K562 (cell line): ENCODE measurements around the gene CMTM4. TPM values are rescaled to one million over a fixed set of nuclear protein-coding genes. Genes with fewer than 3 reads are reported as not detected.

ENCODE experiments used
- CBX3 ChIP-seq, 2 experiments: IDR thresholded peaks; 1 replicate in 1 of 2; 2 replicates in 1 of 2; pipeline ENCODE4 v1.6.1; 2012; ENCODE audit warnings: inconsistent platforms in 2 of 2, low read length in 2 of 2, borderline replicate concordance in 1 of 2, control low read depth in 1 of 2
- DACH1 ChIP-seq: fragments of 450-650 bp; IDR thresholded peaks from 2 replicates; pipeline ENCODE4 v1.6.1; 2018; ENCODE audit not compliant: partially characterized antibody
- DPF2 ChIP-seq: fragments of 450-650 bp; IDR thresholded peaks from 2 replicates; pipeline ENCODE4 v1.6.1; 2016
- EP400 ChIP-seq: fragments of 450-650 bp; IDR thresholded peaks from 2 replicates; pipeline ENCODE4 v1.6.1; 2017; ENCODE audit warnings: antibody characterized with exemption, mild to moderate bottlenecking, moderate library complexity
- ETV1 ChIP-seq: fragments of 450-650 bp; conservative IDR thresholded peaks from 2 replicates; pipeline ENCODE4 v1.6.1; 2016; ENCODE audit warnings: missing genetic modification characterization, control low read depth, low read depth, missing compliant biosample characterization
- GABPB1 ChIP-seq: sonication (generic); formaldehyde crosslinking; IDR thresholded peaks from 2 replicates; pipeline ENCODE4 v1.8.0; 2022; ENCODE audit warnings: mild to moderate bottlenecking, missing genetic modification reagents
- HDAC1 ChIP-seq, 2 experiments: fragments of 450-650 bp; IDR thresholded peaks; 2 replicates each; pipeline ENCODE4 v1.6.1; 2016 to 2017; ENCODE audit warnings: inconsistent platforms in 1 of 2, mild to moderate bottlenecking in 1 of 2, moderate library complexity in 1 of 2
- NFRKB ChIP-seq: fragments of 450-650 bp; IDR thresholded peaks from 2 replicates; pipeline ENCODE4 v1.6.1; 2016; ENCODE audit warnings: low read depth
- SOX6 ChIP-seq: fragments of 450-650 bp; IDR thresholded peaks from 2 replicates; pipeline ENCODE4 v1.6.1; 2014; ENCODE audit warnings: mild to moderate bottlenecking
- TAF1 ChIP-seq: IDR thresholded peaks from 2 replicates; pipeline ENCODE4 v1.6.1; 2011; ENCODE audit warnings: mild to moderate bottlenecking, low read length, moderate library complexity; ENCODE audit not compliant: insufficient read depth, control insufficient read depth, severe bottlenecking; ENCODE audit errors: extremely low read depth
- THRAP3 ChIP-seq: fragments of 450-650 bp; IDR thresholded peaks from 2 replicates; pipeline ENCODE4 v1.6.1; 2016; ENCODE audit warnings: mild to moderate bottlenecking, inconsistent platforms, borderline replicate concordance
- polyA plus RNA-seq, 8 experiments: library from polyadenylated mRNA; depleted of rRNA in 4 of 8; stranded (reverse) in 5 of 8; unstranded in 3 of 8; fragments of >200 nt; fragmentation: Nextera tagmentation in 2 of 8; fragmentation: Illumina TruSeq in 1 of 8; extraction: Ambion mirVana in 2 of 8; extraction: Trizol in 1 of 8; gene quantifications; 2 replicates each; pipeline versions ENCODE4 v1.2.1 to v1.2.3, GENCODE V29; 2011 to 2014; ENCODE audit warnings: inconsistent platforms in 1 of 8, missing spikeins in 1 of 8
- total RNA-seq, 7 experiments: library from RNA; depleted of rRNA in 6 of 7; stranded (reverse); fragments of >200 nt in 6 of 7; fragmentation: Illumina TruSeq in 2 of 7; extraction: Trizol in 2 of 7; gene quantifications; 2 replicates each; pipeline versions ENCODE4 v1.2.1 to v1.2.3, GENCODE V29; 2011 to 2021; ENCODE audit warnings: low replicate concordance in 1 of 7
- TF ChIP-seq, protein P1 (sequence below), 2 experiments: fragments of 450-650 bp; IDR thresholded peaks; 2 replicates each; pipeline ENCODE4 v1.6.1; 2016; ENCODE audit warnings: mild to moderate bottlenecking in 2 of 2, borderline replicate concordance in 1 of 2, low read depth in 1 of 2, moderate library complexity in 1 of 2
- TF ChIP-seq, protein P2 (sequence below): fragments of 450-650 bp; formaldehyde crosslinking; IDR thresholded peaks from 2 replicates; pipeline ENCODE4 v1.4.0; 2022; ENCODE audit warnings: mild to moderate bottlenecking, moderate library complexity
- TF ChIP-seq, protein P3 (sequence below), 2 experiments: IDR thresholded peaks; 2 replicates each; pipeline ENCODE4 v1.6.1; 2011; ENCODE audit warnings: borderline replicate concordance in 1 of 2, control low read depth in 1 of 2, low read depth in 1 of 2, low read length in 1 of 2, mild to moderate bottlenecking in 1 of 2, mixed read lengths in 1 of 2, moderate library complexity in 1 of 2; ENCODE audit not compliant: insufficient read depth in 1 of 2, insufficient read length in 1 of 2, poor library complexity in 1 of 2, severe bottlenecking in 1 of 2; ENCODE audit errors: extremely low read depth in 1 of 2

The CMTM4 gene
- total and polyA plus RNA-seq, 9 of the 15 experiments (the other 6 are each of a cell fraction or from before 2014, with no cell fraction given) = 2.0 to 21.3 (median 12.5) TPM

DNA sequence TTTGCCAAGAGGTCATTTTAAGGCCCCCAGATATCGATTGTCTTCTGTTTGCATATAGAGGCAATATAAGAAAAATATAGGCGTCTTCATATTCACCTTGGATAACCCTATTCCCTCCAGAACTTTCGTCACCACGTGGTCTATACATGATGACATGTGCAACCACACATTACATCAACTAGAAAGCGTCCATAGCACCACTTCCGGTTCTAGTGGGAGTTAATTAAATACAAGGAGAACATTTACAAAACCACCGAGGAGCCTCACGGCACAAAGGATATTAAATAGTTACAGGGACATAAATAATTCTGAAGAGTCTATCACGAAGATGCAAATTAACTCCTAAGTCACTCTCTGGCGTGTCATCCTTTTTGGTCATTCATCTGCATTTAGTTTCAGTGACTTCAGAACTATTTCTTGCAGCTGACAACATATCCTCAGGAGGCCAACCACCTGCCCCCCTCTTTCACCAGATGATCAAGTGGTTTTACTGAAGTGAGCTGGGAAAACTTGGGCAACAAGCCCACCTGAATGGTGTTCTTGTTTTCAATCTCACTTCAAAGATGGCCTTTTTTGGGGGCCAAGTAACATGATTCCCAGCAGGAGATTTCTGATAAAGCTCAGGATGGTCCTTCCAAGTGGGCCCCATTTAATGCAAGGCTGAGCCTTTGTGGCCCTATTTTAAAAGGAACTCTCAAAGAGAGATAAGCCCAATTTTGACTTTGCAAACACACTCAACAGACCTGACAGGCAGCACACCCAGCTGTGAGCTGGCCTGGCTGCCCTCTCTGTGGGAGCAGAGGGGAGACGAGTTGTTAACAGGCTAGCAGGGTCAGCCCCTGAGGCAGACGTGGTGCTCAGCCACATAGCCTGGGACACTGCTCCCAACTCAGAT, 76.8 kb downstream of the CMTM4 start (continued):
- TF ChIP-seq, protein P1, sequence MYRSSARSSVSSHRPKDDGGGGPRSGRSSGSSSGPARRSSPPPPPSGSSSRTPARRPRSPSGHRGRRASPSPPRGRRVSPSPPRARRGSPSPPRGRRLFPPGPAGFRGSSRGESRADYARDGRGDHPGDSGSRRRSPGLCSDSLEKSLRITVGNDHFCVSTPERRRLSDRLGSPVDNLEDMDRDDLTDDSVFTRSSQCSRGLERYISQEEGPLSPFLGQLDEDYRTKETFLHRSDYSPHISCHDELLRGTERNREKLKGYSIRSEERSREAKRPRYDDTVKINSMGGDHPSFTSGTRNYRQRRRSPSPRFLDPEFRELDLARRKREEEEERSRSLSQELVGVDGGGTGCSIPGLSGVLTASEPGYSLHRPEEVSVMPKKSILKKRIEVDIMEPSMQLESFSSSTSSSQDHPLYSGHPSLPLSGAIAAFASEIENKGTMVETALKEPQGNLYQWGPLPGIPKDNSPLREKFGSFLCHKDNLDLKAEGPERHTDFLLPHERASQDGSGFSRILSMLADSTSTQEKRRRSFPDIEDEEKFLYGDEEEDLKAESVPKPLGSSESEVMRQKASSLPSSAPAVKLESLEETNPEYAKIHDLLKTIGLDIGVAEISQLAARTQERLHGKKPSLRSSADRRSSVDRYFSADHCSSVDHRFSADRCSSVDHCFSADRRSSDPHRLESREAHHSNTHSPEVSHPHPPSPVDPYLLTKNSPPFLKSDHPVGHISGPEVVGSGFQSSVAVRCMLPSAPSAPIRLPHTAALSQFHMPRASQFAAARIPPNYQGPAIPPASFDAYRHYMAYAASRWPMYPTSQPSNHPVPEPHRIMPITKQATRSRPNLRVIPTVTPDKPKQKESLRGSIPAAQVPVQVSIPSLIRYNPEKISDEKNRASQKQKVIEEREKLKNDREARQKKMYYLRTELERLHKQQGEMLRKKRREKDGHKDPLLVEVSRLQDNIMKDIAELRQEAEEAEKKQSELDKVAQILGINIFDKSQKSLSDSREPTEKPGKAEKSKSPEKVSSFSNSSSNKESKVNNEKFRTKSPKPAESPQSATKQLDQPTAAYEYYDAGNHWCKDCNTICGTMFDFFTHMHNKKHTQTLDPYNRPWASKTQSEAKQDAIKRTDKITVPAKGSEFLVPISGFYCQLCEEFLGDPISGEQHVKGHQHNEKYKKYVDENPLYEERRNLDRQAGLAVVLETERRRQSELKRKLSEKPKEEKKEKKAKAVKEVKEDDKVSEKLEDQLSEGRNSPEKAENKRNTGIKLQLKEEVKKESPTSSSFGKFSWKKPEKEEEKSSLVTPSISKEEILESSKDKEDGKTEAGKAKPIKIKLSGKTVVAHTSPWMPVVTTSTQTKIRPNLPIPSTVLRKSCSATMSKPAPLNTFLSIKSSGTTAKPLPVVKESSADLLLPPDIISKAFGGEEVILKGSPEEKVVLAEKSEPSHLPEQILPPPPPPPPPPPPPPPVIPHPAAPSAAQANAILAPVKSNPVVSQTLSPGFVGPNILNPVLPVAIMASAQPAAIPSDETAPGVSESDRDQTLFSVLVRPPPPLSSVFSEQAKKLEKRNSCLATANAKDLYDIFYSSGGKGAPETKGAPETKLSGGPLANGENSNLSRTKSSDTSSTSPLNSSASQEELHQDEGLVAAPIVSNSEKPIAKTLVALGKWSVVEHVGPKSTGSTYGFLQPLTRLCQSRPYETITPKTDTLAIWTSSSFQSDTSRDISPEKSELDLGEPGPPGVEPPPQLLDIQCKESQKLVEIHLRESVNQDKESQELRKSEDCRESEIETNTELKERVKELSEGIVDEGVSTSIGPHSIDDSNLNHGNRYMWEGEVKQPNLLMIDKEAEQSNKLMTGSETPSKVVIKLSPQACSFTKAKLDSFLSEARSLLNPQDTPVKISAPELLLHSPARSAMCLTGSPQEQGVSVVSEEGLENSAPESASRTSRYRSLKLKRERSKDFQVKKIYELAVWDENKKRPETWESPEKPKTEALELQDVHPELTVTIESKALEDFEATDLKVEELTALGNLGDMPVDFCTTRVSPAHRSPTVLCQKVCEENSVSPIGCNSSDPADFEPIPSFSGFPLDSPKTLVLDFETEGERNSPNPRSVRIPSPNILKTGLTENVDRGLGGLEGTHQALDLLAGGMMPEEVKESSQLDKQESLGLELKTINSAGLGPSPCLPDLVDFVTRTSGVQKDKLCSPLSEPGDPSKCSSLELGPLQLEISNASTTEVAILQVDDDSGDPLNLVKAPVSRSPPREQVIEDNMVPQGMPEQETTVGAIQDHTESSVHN (IDR thresholded peaks at IDR 0.05; ENCODE audit: borderline replicate concordance in 1 of 2, low read depth in 1 of 2) = peak in 1 of 2 experiments; percentile 38; a peak in 1 of 4 replicates
- TF ChIP-seq HDAC1 (IDR thresholded peaks at IDR 0.05) (peak in 1 of 2 experiments; percentile 40; a peak in 1 of 4 replicates), THRAP3 (no peak), TAF1 (no peak), DPF2 (peak; percentile 51; the same call in 1 of the 2 replicates), SOX6 (no peak), GABPB1 (CRISPR knock-in tag) (peak; percentile 40; the same call in 1 of the 2 replicates), NFRKB (0 out of 2 replicates have a peak, but pooled peaks have one; percentile 14), EP400 (peak; percentile 75), ETV1 (tag) (peak; percentile 72), CBX3 (IDR thresholded peaks at IDR 0.05; ENCODE audit: borderline replicate concordance in 1 of 2, low read length in 2 of 2) (0 out of 3 replicates have a peak, but pooled peaks of 1 of the 2 experiments have one; percentile 11), DACH1 (peak; percentile 10)
- TF ChIP-seq, protein P2, sequence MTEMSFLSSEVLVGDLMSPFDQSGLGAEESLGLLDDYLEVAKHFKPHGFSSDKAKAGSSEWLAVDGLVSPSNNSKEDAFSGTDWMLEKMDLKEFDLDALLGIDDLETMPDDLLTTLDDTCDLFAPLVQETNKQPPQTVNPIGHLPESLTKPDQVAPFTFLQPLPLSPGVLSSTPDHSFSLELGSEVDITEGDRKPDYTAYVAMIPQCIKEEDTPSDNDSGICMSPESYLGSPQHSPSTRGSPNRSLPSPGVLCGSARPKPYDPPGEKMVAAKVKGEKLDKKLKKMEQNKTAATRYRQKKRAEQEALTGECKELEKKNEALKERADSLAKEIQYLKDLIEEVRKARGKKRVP = peak; percentile 80
- TF ChIP-seq, protein P3, sequence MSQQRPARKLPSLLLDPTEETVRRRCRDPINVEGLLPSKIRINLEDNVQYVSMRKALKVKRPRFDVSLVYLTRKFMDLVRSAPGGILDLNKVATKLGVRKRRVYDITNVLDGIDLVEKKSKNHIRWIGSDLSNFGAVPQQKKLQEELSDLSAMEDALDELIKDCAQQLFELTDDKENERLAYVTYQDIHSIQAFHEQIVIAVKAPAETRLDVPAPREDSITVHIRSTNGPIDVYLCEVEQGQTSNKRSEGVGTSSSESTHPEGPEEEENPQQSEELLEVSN (IDR thresholded peaks at IDR 0.05; ENCODE audit: borderline replicate concordance in 1 of 2, extremely low read depth in 1 of 2, insufficient read depth in 1 of 2, insufficient read length in 1 of 2, low read depth in 1 of 2, low read length in 1 of 2, poor library complexity in 1 of 2, severe bottlenecking in 1 of 2) = peak in 1 of 2 experiments; percentile 65
